ENCODE measurements around the gene GPATCH4.

- TF ChIP-seq CTCF (IDR thresholded peaks at IDR 0.05) = no peak
- no peak for TF ChIP-seq ZFX (IDR thresholded peaks at IDR 0.05; ENCODE audit: borderline replicate concordance)
These were observed 7.7 kb downstream of the GPATCH4 start for GRCh38 chr1:156593661-156593989.

Data from 22Rv1 (cell line).